Uterus (tissue), 4 donors: ENCODE data around the gene TERT. TPM values are rescaled to one million over a fixed set of nuclear protein-coding genes. Genes with fewer than 3 reads are reported as not detected.

Experiments
- DNase-seq, 2 donors: peaks; one replicate each; pipeline ENCODE4 v3.0.0-alpha.2; 2019 to 2020
- H3K27ac ChIP-seq, 2 donors: fragments of 200-600 bp; sonication (generic); 1 replicate in 1 of 2; 2 replicates in 1 of 2; pipeline ENCODE4 v1.5.1; 2016 to 2018
- H3K27me3 ChIP-seq, 2 donors: fragments of 200-600 bp; sonication (generic); one replicate each; pipeline ENCODE4 v1.5.1; 2018 to 2019; ENCODE audit warnings: control low read depth in 1 of 2
- H3K36me3 ChIP-seq, 2 donors: fragments of 200-600 bp; sonication (generic); one replicate each; pipeline ENCODE4 v1.5.1; 2019; ENCODE audit warnings: control low read depth in 1 of 2
- H3K4me1 ChIP-seq, 2 donors: fragments of 200-600 bp; sonication (generic); one replicate each; pipeline ENCODE4 v1.5.1; 2018 to 2019; ENCODE audit warnings: control low read depth in 1 of 2
- H3K4me3 ChIP-seq, 2 donors: fragments of 200-600 bp; sonication (generic); 1 replicate in 1 of 2; 2 replicates in 1 of 2; pipeline ENCODE4 v1.5.1; 2018 to 2019; ENCODE audit warnings: mild to moderate bottlenecking in 1 of 2
- H3K9me3 ChIP-seq, 2 donors: fragments of 200-600 bp; sonication (generic); one replicate each; pipeline ENCODE4 v1.5.1; 2019; ENCODE audit warnings: control low read depth in 1 of 2
- POLR2A ChIP-seq, 2 donors: fragments of 450-650 bp; IDR thresholded peaks; one replicate each; pipeline ENCODE4 v1.6.1; 2016; ENCODE audit warnings: antibody characterized with exemption in 2 of 2, mild to moderate bottlenecking in 1 of 2, moderate library complexity in 1 of 2
- intact Hi-C: fragments of 100-400 bp; cut with DNase I; formaldehyde crosslinking; loops from one replicate; pipeline ENCODE4 v1.15.1; 2023; ENCODE audit warnings: low total_unique reads
- total RNA-seq, 4 donors: library from RNA; depleted of rRNA in 3 of 4; stranded (reverse); fragments of >200 nt in 3 of 4; gene quantifications; one replicate each; pipeline versions ENCODE4 v1.1.0 to v1.2.4, GENCODE V29; 2014 to 2023
- TF ChIP-seq, protein P1 (sequence below), 4 experiments: fragments of 200-600 bp in 2 of 4; fragments of 450-650 bp in 2 of 4; sonication (generic) in 2 of 4; IDR thresholded peaks; one replicate each; pipeline ENCODE4 v1.5.1; 2016 to 2019; ENCODE audit warnings: antibody characterized with exemption in 4 of 4, mild to moderate bottlenecking in 2 of 4, moderate library complexity in 1 of 4
- donor health status: DM: yes; HTN: yes; CAD: no.

The TERT gene
- total RNA-seq, 4 donors from 2014 or later = 0.26 TPM; not detected in 3

- Histone ChIP-seq H3K4me1 (no peaks in the 10 kb centered on the region), H3K27me3 (no peaks in the 10 kb centered on the region), H3K9me3 (no peaks in the 10 kb centered on the region), H3K4me3 (no peak overlapping the region), H3K27ac (no peak overlapping the region), H3K36me3 (no peaks in the 10 kb centered on the region)
- no peak for DNase-seq
- no peak for TF ChIP-seq POLR2A (IDR thresholded peaks at IDR 0.05)
- TF ChIP-seq, protein P1, sequence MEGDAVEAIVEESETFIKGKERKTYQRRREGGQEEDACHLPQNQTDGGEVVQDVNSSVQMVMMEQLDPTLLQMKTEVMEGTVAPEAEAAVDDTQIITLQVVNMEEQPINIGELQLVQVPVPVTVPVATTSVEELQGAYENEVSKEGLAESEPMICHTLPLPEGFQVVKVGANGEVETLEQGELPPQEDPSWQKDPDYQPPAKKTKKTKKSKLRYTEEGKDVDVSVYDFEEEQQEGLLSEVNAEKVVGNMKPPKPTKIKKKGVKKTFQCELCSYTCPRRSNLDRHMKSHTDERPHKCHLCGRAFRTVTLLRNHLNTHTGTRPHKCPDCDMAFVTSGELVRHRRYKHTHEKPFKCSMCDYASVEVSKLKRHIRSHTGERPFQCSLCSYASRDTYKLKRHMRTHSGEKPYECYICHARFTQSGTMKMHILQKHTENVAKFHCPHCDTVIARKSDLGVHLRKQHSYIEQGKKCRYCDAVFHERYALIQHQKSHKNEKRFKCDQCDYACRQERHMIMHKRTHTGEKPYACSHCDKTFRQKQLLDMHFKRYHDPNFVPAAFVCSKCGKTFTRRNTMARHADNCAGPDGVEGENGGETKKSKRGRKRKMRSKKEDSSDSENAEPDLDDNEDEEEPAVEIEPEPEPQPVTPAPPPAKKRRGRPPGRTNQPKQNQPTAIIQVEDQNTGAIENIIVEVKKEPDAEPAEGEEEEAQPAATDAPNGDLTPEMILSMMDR (IDR thresholded peaks at IDR 0.05) = no peak
- intact Hi-C loops = no loop called here
These were observed 59.0 kb downstream of the TERT start for GRCh38 chr5:1235838-1236237.

DNA sequence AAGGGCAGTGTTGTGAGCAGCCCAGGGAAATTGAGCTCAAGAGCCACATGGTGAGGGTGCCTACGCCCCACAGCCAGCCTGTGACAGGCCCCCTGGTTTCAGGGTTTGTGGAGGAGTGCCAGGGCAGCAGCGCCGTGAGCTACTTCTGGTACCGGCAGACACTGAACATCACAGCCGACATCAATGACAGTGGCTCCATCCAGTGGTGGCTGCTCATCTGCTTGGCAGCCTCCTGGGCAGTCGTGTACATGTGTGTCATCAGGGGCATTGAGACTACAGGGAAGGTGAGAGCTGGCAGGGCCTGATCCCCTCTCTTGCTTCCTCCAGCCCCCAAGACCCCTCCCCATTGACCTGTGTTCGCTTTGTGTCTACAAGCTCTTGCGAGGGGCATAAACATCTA lies 59.5 kb downstream of the TERT start:
- Histone ChIP-seq H3K27ac (no peak overlapping the region), H3K9me3 (no peaks in the 10 kb centered on the region), H3K4me3 (no peak overlapping the region), H3K4me1 (no peaks in the 10 kb centered on the region), H3K27me3 (no peaks in the 10 kb centered on the region), H3K36me3 (no peaks in the 10 kb centered on the region)
- DNase-seq = no peak
- TF ChIP-seq, protein P1 (IDR thresholded peaks at IDR 0.05) = no peak
- no peak for TF ChIP-seq POLR2A (IDR thresholded peaks at IDR 0.05)
- intact Hi-C loops = no loop called here

DNA sequence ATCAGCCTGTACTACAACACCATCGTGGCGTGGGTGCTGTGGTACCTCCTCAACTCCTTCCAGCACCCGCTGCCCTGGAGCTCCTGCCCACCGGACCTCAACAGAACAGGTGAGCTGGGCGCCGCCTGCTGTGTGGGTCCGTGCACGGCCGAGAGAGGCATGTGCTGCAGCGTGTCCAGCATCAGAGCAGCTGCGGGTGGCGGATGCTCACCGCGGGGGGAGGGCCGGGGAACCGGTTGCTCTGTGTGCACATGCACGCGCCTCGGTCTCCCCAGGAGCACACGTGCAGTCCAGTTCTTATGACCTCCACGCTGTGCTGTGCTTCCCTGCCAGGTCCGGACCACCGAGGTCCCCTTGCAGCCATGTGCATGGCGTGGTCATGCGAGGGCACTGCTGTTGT lies 62.1 kb downstream of the TERT start:
- TF ChIP-seq, protein P1 (IDR thresholded peaks at IDR 0.05) = no peak
- TF ChIP-seq POLR2A (IDR thresholded peaks at IDR 0.05) = no peak
- H3K4me1 ChIP-seq = no peaks in the 10 kb centered on the region
- H3K4me3 ChIP-seq = no peak overlapping the region
- no peak for DNase-seq
- intact Hi-C loops = no loop called here
- no peaks in the 10 kb centered on the region for H3K9me3 ChIP-seq
- H3K27me3 ChIP-seq = no peaks in the 10 kb centered on the region
- no peaks in the 10 kb centered on the region for H3K36me3 ChIP-seq
- H3K27ac ChIP-seq = no peak overlapping the region

DNA sequence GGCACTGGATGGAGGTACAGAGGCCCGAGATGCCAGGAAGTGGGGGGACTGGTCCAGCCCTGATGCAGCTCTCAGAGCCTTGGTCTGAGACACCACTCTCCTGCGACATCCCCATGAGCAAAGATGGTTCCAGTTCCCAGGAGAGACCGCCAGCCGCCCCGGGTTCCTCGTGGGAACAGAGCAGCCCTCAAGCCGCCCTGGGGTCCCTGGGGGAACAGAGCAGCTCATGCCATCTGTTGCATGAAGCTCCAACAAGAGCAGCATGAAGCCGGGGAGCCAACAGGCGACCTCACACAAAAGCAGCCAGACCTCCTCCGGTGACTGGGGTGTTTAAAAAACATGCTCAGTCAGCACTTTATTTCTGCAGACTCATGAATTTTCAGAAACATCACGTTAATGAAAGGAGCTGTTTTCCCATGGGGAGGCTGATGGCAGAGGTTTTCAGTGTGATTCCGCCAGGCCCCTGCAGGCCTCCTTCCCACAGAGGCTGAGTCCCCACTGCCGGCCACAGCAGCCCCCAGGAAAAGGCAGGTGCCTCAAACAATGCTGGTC lies 63.4 kb downstream of the TERT start:
- intact Hi-C loops = no loop called here
- no peak overlapping the region for H3K27ac ChIP-seq
- no peaks in the 10 kb centered on the region for H3K4me1 ChIP-seq
- H3K36me3 ChIP-seq = no peaks in the 10 kb centered on the region
- TF ChIP-seq POLR2A (IDR thresholded peaks at IDR 0.05) = no peak
- TF ChIP-seq, protein P1 (IDR thresholded peaks at IDR 0.05) = no peak
- no peaks in the 10 kb centered on the region for H3K27me3 ChIP-seq
- no peaks in the 10 kb centered on the region for H3K9me3 ChIP-seq
- DNase-seq = no peak
- no peak overlapping the region for H3K4me3 ChIP-seq

- Histone ChIP-seq H3K4me3 (no peak overlapping the region), H3K36me3 (no peaks in the 10 kb centered on the region), H3K4me1 (no peaks in the 10 kb centered on the region), H3K27ac (no peak overlapping the region), H3K9me3 (no peaks in the 10 kb centered on the region), H3K27me3 (no peaks in the 10 kb centered on the region)
- intact Hi-C loops = no loop called here
- TF ChIP-seq, protein P1 (IDR thresholded peaks at IDR 0.05) = no peak
- no peak for TF ChIP-seq POLR2A (IDR thresholded peaks at IDR 0.05)
- DNase-seq = no peak
These were observed 64.3 kb downstream of the TERT start for GRCh38 chr5:1230551-1230950.
